Epithelial cell of proximal tubule (primary cell): ENCODE measurements around the gene EVI5L. TPM values are rescaled to one million over a fixed set of nuclear protein-coding genes. Genes with fewer than 3 reads are reported as not detected.

ENCODE experiments used
- DNase-seq: peaks from one replicate; pipeline ENCODE4 v3.0.0-alpha.2; 2011; ENCODE audit warnings: low read depth
- H3K4me3 ChIP-seq: 2 replicates; pipeline ENCODE4 v1.5.1; 2011; ENCODE audit warnings: low read depth, mild to moderate bottlenecking, low read length
- total RNA-seq: library from RNA; depleted of rRNA; stranded (reverse); fragments of >200 nt; gene quantifications from 2 replicates; pipeline ENCODE4 v1.2.3, GENCODE V29; 2015
- TF ChIP-seq, protein P1 (sequence below): conservative IDR thresholded peaks from 2 replicates; pipeline ENCODE4 v1.5.1; 2012; ENCODE audit warnings: low read depth, mild to moderate bottlenecking, low read length

EVI5L gene
- total RNA-seq, 1 donor from 2014 or later: 9.3 TPM

DNA sequence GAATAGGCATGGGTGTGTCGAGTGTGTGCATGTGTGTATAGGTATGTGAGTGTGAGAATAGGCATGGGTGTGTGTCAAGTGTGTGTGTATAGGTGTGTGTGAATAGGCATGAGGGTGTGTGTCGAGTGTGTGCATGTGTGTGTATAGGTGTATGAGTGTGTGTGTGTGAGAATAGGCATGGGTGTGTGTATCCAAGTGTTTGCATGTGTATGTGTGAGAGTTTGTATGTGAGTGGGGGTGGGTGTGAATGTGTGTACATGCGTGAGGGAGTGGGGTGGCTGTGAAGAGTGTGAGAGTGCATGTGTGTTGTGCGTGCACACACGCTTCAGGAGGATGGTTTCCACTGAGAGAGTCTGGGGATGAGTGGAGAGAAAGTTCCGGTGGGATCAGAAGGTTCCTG, 13.5 kb downstream of the EVI5L start:
- no peak overlapping the region for H3K4me3 ChIP-seq
- TF ChIP-seq, protein P1, sequence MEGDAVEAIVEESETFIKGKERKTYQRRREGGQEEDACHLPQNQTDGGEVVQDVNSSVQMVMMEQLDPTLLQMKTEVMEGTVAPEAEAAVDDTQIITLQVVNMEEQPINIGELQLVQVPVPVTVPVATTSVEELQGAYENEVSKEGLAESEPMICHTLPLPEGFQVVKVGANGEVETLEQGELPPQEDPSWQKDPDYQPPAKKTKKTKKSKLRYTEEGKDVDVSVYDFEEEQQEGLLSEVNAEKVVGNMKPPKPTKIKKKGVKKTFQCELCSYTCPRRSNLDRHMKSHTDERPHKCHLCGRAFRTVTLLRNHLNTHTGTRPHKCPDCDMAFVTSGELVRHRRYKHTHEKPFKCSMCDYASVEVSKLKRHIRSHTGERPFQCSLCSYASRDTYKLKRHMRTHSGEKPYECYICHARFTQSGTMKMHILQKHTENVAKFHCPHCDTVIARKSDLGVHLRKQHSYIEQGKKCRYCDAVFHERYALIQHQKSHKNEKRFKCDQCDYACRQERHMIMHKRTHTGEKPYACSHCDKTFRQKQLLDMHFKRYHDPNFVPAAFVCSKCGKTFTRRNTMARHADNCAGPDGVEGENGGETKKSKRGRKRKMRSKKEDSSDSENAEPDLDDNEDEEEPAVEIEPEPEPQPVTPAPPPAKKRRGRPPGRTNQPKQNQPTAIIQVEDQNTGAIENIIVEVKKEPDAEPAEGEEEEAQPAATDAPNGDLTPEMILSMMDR: no peak
- no peak for DNase-seq

DNA sequence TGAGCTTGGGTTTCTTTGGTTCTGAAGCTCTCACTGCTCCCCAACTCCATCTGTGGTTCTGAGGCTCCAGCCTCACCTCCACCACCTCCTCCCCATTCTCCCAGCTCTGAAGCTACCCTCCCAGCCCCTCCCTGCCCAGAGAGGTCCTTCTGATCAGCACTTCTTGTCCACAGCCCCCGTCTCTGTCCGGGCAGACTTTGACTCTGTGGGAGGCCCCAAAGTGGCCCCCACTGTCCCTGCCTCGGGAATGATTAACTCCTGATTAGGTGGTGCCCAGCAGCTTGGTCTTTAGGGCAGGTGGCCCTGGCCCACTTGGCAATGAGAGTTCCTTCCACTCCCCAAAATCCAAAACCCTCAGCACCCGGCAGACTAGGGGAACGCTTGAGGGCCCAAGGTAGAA, 14.4 kb downstream of the EVI5L start:
- DNase-seq: no peak
- TF ChIP-seq, protein P1: no peak
- no peak overlapping the region for H3K4me3 ChIP-seq

DNA sequence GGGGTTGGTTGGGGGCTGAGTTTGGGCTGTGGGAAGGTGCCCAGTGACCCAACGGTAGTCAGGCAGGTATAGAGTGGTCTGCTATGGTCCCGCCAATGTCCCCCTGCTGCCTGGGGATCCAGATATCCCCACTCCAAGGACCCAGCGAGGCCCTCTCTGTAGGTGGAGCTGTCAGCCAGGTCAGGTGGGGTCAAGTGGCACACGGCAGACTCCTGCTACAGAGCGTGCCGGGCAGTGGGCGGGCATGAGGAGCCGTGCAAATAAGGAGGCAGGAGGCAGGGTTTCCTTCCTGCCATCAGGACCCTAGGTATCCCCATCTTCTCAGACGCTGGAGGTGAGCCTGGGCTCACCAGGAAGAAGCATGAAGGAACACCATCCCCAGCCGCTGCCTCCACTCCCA, 14.9 kb downstream of the EVI5L start:
- H3K4me3 ChIP-seq: no peak overlapping the region
- TF ChIP-seq, protein P1: no peak
- no peak for DNase-seq

DNA sequence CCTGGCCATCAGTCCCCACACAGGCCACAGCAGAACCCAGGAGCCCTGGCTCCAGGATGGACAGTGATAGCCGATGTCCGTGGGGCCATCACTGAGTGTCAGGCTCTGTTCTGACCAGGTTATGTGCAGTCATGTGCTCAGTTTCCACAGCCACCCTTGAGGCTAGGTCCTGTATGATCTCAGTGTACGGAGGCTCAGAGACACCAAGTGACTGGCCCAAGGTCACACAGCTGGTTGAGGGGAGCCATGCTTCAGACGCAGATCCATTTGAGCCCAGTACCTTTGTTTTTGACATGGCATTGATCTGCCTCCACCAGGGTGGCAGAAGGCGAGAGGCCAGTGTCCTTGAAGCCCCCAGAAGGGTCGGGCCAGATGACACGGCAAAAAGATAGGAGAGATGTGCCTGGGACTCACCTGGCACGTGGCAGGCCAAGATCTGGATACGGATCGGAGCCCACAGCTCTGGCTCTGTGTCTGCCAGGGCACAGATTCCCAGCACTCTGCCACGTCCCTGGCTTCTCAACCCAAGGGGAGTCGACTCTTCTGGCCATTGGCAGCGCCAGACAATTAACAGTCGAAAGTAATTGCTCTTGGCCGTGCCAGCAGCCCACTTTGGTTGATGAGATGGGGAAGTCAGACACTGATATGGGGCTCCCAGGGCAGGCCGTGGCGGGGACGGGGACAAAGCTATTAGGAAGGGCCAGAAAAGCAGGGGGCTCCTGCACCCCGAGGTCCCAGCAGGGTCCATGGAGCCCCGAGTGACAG, 15.6 kb downstream of the EVI5L start:
- DNase-seq: no peak
- TF ChIP-seq, protein P1: no peak
- no peak overlapping the region for H3K4me3 ChIP-seq

DNA sequence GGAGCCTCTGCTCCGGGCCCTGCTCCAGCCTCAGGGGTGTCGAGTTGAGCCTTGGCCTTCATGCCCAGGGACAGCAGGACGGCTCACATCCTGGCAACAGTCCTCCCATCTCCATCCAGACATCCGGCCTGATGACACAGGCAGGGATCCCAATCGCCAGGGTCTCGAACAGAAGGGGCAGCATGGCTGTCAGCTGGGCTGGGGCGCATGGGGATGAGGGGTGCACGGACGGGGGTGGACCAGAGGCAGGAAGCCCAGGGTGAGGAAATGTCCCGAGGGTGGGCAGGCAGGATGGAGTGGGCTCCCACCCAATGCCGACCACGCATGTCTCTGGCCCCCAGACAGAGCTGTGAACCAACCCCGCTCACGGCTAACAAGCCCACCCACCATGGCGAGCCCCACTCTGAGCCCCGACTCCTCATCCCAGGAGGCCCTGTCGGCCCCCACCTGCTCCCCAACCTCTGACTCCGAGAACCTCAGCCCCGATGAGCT, 16.2 kb downstream of the EVI5L start:
- no peak overlapping the region for H3K4me3 ChIP-seq
- TF ChIP-seq, protein P1: no peak
- no peak for DNase-seq

- TF ChIP-seq, protein P1: no peak
Measured at GRCh38 chr19:7847664-7848063, 17.6 kb downstream of the EVI5L start.

More at GRCh38 chr19:7847664-7848063, 17.6 kb downstream of the EVI5L start:
- no peak overlapping the region for H3K4me3 ChIP-seq
- DNase-seq: no peak
